PC-3 (cell line): ENCODE data around the gene NHS.

ENCODE experiments used
- EZH2phosphoT487 ChIP-seq: fragments of 300-600 bp; sonication (generic); IDR thresholded peaks from 2 replicates; pipeline ENCODE4 v1.6.1; 2018; ENCODE audit warnings: mild to moderate bottlenecking, antibody characterized with exemption, low read length, borderline replicate concordance
- TF ChIP-seq, protein P1 (sequence below): fragments of 300-600 bp; sonication (generic); conservative IDR thresholded peaks from 2 replicates; pipeline ENCODE4 v1.5.1; 2017; ENCODE audit warnings: antibody characterized with exemption, low read depth, mild to moderate bottlenecking, low read length

DNA sequence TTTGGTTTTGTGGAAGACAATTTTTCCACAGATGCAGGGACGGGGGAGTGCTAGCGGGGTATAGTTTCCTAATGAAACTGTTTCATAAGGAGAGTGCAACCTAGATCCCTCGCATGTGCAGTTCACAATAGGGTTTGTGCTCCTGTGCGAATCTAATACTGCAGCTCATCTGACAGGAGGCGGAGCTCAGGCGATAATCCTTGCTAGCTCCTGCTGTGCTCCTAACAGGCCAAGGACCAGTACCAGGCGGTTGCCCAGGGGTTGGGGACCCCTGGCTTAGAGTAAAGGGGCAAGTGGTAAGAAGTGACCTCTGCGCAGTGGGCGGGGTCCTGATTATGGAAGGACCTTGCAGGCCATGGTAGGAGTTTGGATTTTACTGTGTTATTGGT, 366.1 kb downstream of the NHS start:
- no peak for TF ChIP-seq EZH2phosphoT487
- TF ChIP-seq, protein P1, sequence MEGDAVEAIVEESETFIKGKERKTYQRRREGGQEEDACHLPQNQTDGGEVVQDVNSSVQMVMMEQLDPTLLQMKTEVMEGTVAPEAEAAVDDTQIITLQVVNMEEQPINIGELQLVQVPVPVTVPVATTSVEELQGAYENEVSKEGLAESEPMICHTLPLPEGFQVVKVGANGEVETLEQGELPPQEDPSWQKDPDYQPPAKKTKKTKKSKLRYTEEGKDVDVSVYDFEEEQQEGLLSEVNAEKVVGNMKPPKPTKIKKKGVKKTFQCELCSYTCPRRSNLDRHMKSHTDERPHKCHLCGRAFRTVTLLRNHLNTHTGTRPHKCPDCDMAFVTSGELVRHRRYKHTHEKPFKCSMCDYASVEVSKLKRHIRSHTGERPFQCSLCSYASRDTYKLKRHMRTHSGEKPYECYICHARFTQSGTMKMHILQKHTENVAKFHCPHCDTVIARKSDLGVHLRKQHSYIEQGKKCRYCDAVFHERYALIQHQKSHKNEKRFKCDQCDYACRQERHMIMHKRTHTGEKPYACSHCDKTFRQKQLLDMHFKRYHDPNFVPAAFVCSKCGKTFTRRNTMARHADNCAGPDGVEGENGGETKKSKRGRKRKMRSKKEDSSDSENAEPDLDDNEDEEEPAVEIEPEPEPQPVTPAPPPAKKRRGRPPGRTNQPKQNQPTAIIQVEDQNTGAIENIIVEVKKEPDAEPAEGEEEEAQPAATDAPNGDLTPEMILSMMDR: no peak
